ENCODE results near the gene RALGAPA2. TPM values are rescaled to one million over a fixed set of nuclear protein-coding genes. Genes with fewer than 3 reads are reported as not detected.

Gene RALGAPA2
- total and polyA plus RNA-seq, 8 donors, result 9.6 to 41.7 (median 24.5) TPM

DNA sequence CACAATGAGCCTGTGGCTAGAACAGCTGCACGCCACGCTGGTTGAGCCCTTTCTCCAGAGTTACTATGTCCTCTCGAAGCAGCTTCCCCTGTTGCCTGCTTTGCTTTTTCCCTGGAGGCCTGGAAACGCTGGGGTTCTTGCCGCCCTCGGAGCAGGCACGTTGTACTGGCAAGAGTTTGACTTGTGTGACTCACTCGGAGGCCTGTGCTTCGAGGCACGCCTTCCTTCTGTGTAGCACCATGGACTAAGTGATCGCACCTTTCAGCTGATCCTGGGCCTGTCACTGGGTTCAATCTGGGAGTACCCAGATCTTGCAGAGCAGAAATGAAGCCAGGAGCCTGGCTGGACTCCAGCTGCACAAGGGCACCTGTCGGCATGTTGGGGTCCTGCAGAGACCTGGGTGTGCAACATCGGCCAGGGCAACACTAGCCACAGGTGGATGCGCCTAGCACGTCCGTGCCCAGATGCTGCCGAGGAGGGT, 339.3 kb downstream of the RALGAPA2 start:
- DNase-seq (no peak), FAIRE-seq (no peak), ATAC-seq (peak in 2 of 4 donors; percentile 32 to 37)
- H3K4me3 ChIP-seq, result no peak overlapping the region
- H3K27me3 ChIP-seq, result peaks cover 0 to 11% (median 2%) of the 10 kb centered on the region in 4 donors
- WGBS, 2 donors, result 62 to 70% methylated on average over 17 of the region's 17 CpGs
- H3K9me3 ChIP-seq, result no peaks in the 10 kb centered on the region
- TF ChIP-seq, protein P1, sequence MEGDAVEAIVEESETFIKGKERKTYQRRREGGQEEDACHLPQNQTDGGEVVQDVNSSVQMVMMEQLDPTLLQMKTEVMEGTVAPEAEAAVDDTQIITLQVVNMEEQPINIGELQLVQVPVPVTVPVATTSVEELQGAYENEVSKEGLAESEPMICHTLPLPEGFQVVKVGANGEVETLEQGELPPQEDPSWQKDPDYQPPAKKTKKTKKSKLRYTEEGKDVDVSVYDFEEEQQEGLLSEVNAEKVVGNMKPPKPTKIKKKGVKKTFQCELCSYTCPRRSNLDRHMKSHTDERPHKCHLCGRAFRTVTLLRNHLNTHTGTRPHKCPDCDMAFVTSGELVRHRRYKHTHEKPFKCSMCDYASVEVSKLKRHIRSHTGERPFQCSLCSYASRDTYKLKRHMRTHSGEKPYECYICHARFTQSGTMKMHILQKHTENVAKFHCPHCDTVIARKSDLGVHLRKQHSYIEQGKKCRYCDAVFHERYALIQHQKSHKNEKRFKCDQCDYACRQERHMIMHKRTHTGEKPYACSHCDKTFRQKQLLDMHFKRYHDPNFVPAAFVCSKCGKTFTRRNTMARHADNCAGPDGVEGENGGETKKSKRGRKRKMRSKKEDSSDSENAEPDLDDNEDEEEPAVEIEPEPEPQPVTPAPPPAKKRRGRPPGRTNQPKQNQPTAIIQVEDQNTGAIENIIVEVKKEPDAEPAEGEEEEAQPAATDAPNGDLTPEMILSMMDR (IDR thresholded peaks at IDR 0.05), result no peak
- no peak overlapping the region for H3K27ac ChIP-seq
- intact Hi-C loops (cut with DNase I), result no loop called here
- no peaks in the 10 kb centered on the region for H3K36me3 ChIP-seq
- H3K4me1 ChIP-seq, result no peaks in the 10 kb centered on the region

DNA sequence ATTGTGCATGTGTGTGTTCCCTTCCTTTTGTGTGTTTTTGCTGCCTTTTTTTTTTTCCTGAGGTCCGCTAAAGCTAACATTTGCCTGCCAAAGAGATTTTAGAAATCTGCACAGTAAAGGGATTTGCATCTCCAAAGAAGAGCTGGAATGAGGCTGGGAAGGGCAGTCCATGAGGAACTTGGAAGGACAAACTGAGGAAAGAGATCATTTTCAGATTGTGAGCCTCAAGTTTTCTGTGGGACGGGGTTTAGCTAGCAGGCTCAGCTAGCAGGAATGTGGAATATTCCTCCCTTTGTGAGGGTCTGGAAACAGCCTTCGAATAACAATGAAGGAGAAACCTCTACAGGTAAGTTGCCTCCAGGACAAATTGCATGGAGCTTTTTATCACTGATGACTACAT, 340.8 kb downstream of the RALGAPA2 start:
- intact Hi-C loops (cut with DNase I), result no loop called here
- Histone ChIP-seq H3K36me3 (no peaks in the 10 kb centered on the region), H3K27ac (no peak overlapping the region), H3K27me3 (peaks cover 0 to 20% (median 5%) of the 10 kb centered on the region in 4 donors), H3K9me3 (no peaks in the 10 kb centered on the region), H3K4me3 (no peak overlapping the region), H3K4me1 (peaks cover 0 to 6% (median 0%) of the 10 kb centered on the region in 3 donors)
- WGBS, 2 donors, result 43 to 51% methylated on average over 3 of the region's 3 CpGs
- TF ChIP-seq, protein P1 (IDR thresholded peaks at IDR 0.05), result no peak
- FAIRE-seq (no peak), DNase-seq (no peak), ATAC-seq (no peak)

DNA sequence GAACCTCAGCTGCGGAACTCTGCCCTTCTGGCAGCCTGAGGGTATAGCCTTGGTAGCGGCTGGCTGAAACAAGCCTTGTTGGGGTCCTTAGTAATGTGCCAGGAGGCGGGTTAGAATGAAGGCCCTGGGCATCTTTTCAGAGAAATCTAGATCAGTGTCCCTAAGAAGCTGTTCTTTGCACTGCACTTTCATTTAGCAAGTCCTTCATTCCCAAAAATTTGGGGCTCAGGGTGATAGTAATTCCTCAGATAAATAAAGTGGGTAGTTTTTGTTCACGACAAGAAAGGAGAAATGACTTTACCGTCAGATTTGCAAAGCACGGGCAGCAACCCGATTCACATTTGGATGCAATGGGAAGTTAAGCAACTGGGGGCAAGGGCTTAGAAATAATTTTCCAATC, 341.4 kb downstream of the RALGAPA2 start:
- TF ChIP-seq, protein P1 (IDR thresholded peaks at IDR 0.05), result no peak
- Histone ChIP-seq H3K27ac (no peak overlapping the region), H3K27me3 (peaks cover 0 to 25% (median 5%) of the 10 kb centered on the region in 4 donors), H3K9me3 (no peaks in the 10 kb centered on the region), H3K36me3 (no peaks in the 10 kb centered on the region), H3K4me3 (no peak overlapping the region), H3K4me1 (peaks cover 0 to 6% (median 0%) of the 10 kb centered on the region in 3 donors)
- FAIRE-seq (no peak), DNase-seq (no peak), ATAC-seq (no peak)
- intact Hi-C loops (cut with DNase I), result no loop called here
- 55% methylated on average over 7 of the region's 7 CpGs for WGBS, 2 donors

DNA sequence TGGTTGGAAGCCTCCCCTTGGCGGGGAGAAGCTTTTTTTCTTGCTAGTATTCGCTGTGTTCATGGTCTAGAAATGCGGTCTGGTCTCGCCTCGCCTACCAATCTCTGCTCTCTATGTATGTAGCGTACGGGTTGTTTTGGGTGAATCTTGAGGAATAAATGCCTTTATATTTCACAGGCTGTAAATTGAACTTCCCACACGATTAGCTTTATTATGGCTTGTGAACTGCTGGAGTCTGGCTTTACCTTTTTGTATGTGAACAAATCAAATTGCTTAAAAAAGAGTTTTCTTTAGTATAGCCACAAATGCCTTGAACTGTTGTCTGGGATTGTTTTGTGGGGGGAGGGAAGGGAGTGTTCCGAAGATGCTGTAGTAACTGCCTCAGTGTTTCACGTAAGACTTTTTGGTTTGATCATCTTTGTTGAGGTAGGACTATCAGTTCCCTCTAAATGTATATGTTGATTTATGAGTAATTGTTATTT, 342.3 kb downstream of the RALGAPA2 start:
- FAIRE-seq (no peak), DNase-seq (no peak), ATAC-seq (no peak)
- H3K9me3 ChIP-seq, result no peaks in the 10 kb centered on the region
- peaks cover 0 to 32% (median 7%) of the 10 kb centered on the region in 4 donors for H3K27me3 ChIP-seq
- intact Hi-C loops (cut with DNase I), result no loop called here
- H3K36me3 ChIP-seq, result no peaks in the 10 kb centered on the region
- TF ChIP-seq, protein P1 (IDR thresholded peaks at IDR 0.05), result no peak
- H3K4me3 ChIP-seq, result peak overlapping the region in 1 of 4 donors; percentile 42
- H3K27ac ChIP-seq, result no peak overlapping the region
- whole genome bisulfite sequencing, 2 donors, result 26% methylated on average over 10 of the region's 10 CpGs
- H3K4me1 ChIP-seq, result peaks cover 0 to 6% (median 0%) of the 10 kb centered on the region in 3 donors

All from pancreas (tissue), 10 donors.